GM21576 (cell line): Measurements from ENCODE around the gene IQCN.

Experiments used
- ATAC-seq: cut with Tn5 transposase; IDR thresholded peaks from one replicate; pipeline ENCODE4 v1.9.1; 2021; ENCODE audit warnings: mild to moderate bottlenecking, moderate library complexity; ENCODE audit not compliant: unreplicated experiment

The IQCN gene

DNA sequence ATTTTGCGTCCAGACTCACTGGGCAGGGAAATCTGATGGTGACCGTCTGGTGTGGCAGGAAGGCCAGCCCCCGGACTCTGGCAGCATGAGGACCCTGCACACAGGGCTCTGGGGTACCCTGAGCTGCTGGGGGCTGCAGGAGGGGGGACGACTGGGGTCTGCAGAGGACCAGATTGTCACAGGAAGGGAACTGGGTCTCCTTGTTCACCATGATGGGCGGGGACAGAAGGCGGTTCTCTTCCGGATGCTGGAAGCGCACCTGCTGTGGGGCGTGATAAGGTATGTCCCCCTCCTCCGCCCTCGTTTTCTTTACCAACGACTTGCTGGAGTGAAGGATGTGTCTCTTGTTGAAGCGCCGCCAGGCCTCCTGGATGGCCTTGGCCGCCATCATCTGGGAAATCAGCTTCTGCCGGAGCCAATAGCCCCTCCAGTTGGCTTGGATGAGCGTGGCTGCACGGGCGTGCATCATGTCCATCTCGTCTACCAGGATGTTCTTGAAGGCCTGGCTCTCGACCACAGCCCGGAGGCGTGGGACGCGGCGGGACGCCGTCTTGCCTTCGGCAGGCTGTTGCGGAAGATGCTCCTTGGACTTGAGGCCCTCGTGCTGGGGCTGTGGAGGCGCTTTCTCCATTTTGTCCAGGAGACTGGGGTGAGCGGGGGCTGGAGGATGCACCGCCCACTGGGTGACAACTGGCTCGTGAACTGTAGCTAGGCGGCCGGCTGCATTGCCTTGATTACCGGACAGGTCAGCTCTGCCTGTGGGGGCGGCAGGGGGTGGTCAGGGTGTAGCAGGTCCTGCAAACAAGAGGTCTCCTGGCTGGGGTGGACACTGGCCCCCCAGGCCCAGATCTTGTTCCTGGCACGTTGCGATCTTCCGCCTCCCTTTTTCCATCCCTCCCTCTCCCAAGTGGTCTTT is 7.2 kb downstream of the IQCN start:
- no peak for ATAC-seq

DNA sequence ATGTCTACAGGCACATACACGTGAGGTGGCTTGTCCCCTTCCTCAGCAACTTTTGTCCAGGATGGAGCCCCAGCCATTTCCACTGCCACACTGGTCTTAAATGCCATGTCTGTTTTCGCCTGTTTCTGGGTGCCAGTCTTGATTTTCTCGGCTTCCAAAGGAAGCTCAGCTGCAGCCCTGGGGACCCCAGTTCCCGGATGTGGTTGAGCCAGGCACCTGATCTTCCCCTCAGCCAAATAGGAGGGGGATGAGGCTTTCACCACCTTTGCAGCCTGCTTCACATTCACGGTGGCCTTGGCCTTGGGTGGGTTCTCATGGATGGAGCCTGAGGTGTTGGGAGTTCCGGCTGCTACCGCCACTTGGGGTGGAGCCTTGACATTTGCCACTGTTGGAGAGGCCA is 8.7 kb downstream of the IQCN start:
- no peak for ATAC-seq

DNA sequence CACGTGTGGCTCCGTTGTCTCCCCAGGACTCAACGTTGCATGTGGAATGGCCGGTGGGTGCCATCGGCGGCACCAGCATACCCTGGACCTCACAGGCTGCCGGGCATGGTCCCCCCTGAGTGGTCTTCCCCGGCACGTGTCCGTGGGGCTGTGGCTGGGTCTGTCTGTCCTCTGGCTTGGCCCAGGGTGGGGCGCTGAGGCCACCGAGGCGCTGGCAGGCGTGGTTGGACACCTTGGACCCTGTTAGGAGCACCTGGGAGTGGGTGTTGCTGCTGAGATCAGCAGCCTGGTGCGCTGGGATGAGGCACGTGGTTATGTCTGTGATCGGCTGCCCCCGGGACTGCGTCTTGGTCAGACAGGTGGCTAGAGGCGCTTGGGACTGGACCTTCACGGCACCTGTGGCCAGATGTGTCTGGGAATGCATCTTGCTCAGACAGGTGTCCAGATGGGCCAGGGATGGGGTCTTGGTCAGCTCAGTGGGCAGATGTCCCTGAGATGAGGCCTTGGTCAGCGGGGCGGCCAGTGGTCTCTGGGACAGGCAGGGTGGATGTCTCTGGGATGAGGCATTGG is 9.2 kb downstream of the IQCN start:
- no peak for ATAC-seq

- no peak for ATAC-seq
These were observed 10.0 kb downstream of the IQCN start for GRCh38 chr19:18264137-18264854.

DNA sequence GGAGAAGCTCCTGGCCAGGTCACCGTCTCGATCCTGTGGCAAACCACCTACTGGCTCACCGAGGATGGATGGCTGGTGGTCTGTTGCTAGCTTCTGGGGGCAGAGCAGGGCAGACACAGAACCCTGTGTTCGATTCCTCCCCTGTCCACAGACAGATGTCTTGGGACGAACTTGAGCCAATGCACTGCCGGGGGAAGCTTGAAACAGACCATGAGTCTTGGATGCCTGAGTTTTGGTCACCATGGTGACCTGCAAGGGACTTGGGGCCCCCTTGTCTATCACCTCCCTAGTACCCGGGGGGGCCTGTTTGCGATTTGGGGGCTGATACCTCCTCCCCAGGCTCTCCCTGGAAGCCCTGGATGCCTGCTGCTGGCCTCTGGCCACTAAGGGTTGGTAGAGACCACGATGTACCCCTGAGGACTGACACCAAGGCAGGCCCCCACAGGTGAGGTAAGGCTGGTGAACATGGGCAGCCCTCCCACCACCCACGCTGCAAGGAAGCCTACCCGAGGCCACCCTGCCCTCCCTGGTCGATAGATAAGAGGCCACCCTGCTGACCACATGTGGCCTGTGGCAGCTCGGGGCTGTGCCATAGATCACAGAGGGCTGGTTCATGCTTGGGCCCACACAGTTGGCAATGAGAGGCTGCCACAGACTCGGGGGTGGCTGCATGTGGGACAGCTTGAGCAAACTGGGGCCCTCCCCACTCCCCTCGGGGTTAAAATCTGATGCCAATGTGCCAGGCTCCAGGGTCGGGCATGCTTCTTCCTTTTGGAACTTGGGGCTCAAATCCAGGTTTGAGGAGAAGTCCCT is 10.7 kb downstream of the IQCN start:
- ATAC-seq = no peak

GRCh38 chr19:18262917-18263316 is 11.3 kb downstream of the IQCN start:
- no peak for ATAC-seq

DNA sequence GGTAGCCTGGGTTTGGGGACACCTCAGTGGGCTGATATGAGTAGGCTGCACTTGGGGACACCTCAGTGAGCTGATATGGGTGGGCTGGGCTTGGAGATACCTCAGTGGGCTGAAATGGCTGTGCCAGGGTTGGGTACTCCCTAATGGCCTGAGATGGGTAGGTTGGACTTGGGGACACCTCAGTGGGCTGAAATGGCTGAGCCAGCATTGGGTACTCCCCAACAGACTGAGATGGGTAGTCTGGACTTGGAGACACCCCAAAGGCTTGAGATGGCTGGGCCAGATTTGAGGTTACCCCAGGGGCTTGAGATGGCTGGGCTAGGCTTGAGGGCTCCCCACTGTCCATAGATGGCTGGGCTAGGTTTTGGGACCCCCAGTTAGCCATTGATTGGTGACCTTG is 12.1 kb downstream of the IQCN start:
- no peak for ATAC-seq

- no peak for ATAC-seq
These were observed 12.8 kb downstream of the IQCN start for GRCh38 chr19:18261474-18261873.

- ATAC-seq = no peak
These were observed 14.4 kb downstream of the IQCN start for GRCh38 chr19:18259893-18260292.

GRCh38 chr19:18257503-18258470 is 16.5 kb downstream of the IQCN start:
- no peak for ATAC-seq

GRCh38 chr19:18254546-18255503 is 19.4 kb downstream of the IQCN start:
- no peak for ATAC-seq

GRCh38 chr19:18253716-18254115 is 20.5 kb downstream of the IQCN start:
- no peak for ATAC-seq

GRCh38 chr19:18253130-18253529 is 21.1 kb downstream of the IQCN start:
- no peak for ATAC-seq

DNA sequence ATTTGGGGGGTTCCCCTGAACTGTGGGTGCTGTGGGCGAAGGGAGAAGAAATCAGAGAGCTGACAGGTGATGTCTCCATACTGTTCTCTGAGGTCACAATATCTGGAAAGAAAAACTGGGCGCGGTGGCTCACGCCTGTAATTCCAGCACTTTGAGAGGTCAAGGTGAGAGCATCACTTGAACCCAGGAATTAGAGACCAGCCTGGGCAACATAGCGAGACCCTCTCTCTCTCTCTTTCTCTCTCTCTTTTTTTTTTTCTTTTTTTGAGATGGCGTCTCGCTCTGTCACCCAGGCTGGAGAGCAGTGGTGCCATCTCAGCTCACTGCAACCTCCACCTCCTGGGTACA is 21.9 kb downstream of the IQCN start:
- ATAC-seq = no peak

DNA sequence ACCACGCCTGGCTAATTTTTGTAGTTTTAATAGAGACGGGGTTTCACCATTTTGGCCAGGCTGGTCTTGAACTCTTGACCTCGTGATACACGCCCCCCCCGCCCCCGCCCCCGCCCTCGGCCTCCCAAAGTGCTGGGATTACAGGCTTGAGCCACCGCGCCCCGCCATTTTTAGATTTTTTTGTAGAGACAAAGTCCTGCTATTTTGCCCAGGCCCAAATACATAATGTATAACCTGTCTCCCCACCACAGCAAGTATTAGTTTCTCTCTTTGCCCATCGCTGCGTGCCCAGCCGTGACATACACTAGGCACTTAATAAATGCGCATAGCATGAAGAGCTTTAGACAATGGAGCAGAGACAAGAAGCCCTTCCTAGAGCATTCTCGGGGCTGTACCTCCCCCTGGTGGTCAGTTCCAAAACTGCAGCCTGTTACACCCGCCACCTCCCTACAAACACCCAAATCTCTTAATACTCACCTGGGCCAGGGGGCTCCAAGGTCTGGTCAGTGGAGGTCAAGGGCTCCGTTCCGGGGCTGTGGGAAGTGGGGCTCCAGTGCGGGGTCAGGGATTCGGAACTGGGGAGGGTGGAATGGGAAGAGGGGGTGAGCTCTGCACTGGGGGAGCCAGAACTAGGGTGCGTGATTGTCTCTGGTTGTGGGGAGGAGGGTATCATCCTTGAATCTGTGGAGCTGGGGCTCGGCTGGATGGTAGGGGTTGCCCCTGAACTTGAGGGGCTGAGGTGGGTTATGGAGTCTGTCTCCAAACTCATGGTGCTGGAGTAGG is 22.5 kb downstream of the IQCN start:
- no peak for ATAC-seq

- no peak for ATAC-seq
These were observed 24.4 kb downstream of the IQCN start for GRCh38 chr19:18249834-18250233.

DNA sequence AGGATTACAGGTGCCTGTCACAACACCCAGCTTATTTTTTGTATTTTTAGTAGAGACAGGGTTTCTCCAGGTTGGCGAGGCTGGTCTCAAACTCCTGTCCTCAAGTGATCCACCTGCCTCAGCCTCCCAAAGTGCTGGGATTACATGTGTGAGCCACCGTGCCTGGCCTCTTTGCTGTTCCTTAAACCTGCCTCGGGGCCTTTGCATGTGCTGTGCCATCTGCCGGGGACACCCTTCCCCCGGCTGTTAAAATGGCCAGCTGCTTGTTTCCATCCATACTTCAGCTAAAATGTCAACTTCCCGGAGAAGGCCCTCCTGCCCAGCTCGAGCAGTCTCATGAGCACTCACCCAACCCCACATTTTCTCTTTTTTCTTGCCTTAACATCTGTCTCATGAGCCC is 29.0 kb downstream of the IQCN start:
- ATAC-seq = no peak

DNA sequence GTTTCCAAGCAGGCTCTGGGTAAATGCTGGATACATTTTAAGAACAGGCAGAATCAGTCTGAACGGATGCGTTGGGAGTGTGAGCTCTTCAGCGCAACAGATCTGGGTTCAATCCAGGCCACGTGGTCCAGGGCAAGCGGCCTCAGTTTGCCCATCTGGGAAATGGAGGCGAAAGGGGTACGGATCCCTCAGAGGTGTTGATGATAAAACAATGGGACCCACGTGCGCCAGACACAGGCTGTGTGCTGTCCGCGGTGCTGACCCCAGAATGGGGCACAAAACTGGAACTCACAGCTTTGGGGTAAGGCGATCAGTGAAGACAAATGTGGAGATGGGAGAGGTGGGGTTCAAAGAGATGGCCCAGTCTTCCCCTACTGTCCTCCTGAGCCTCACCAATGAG is 34.9 kb downstream of the IQCN start:
- ATAC-seq = no peak
